Large intestine (tissue), 1 donor: ENCODE data around the gene ZNF582. TPM values are rescaled to one million over a fixed set of nuclear protein-coding genes. Genes with fewer than 3 reads are reported as not detected.

Experiments
- polyA plus RNA-seq: library from polyadenylated mRNA; unstranded; fragments of 120-200 nt; gene quantifications from one replicate; pipeline ENCODE4 v1.2.1, GENCODE V29; 2013

ZNF582 gene
- polyA plus RNA-seq, 1 donor, result 6.6 TPM

Other genes with a start within 250 kb of the ZNF582 start
- not detected for gene GALP, start 217.5 kb downstream of the ZNF582 start, polyA plus RNA-seq
- gene ZSCAN5B, start 195.8 kb downstream of the ZNF582 start, polyA plus RNA-seq, result 0.04 TPM
- not detected for gene ZSCAN5C, start 191.3 kb downstream of the ZNF582 start, polyA plus RNA-seq
- 1.2 TPM for gene EDDM13, start 120.8 kb downstream of the ZNF582 start, polyA plus RNA-seq
- 9.8 TPM for gene ZSCAN5A, start 78.7 kb downstream of the ZNF582 start, polyA plus RNA-seq
- 6.0 TPM for gene ZNF583, start 10.8 kb upstream of the ZNF582 start, polyA plus RNA-seq
- 9.0 TPM for gene ZNF667, start 83.8 kb upstream of the ZNF582 start, polyA plus RNA-seq
- 11.7 TPM for gene ZNF471, start 114.3 kb upstream of the ZNF582 start, polyA plus RNA-seq
- 7.9 TPM for gene ZFP28, start 145.4 kb upstream of the ZNF582 start, polyA plus RNA-seq
- 8.7 TPM for gene ZNF470, start 173.9 kb upstream of the ZNF582 start, polyA plus RNA-seq
- 4.1 TPM for gene ZNF71, start 201.8 kb upstream of the ZNF582 start, polyA plus RNA-seq
- gene SMIM17, start 249.6 kb upstream of the ZNF582 start, polyA plus RNA-seq, result 0.97 TPM